HG03135 (cell line): Measurements from ENCODE around the gene HIF3A.
"Not testable (repeated sequence)": the region's sequence is repeated elsewhere in the genome, so short reads cannot be mapped to it uniquely, and the experiment has no call there.

Source experiments
- ATAC-seq: cut with Tn5 transposase; IDR thresholded peaks from one replicate; pipeline ENCODE4 v1.9.1; 2021; ENCODE audit warnings: mild to moderate bottlenecking, moderate library complexity; ENCODE audit not compliant: unreplicated experiment

HIF3A gene

GRCh38 chr19:46355234-46356148 lies 58.6 kb downstream of the HIF3A start:
- ATAC-seq = no peak

- no peak for ATAC-seq
Observed at GRCh38 chr19:46356149-46357055, 59.6 kb downstream of the HIF3A start.

GRCh38 chr19:46357846-46358583 lies 61.2 kb downstream of the HIF3A start:
- ATAC-seq = no peak

GRCh38 chr19:46361915-46362314 lies 65.1 kb downstream of the HIF3A start:
- ATAC-seq = no peak

- no peak for ATAC-seq
Observed at GRCh38 chr19:46364359-46364758, 67.5 kb downstream of the HIF3A start.

GRCh38 chr19:46365561-46365960 lies 68.7 kb downstream of the HIF3A start:
- ATAC-seq = no peak

- ATAC-seq = no peak
Observed at GRCh38 chr19:46366620-46367292, 69.9 kb downstream of the HIF3A start.

GRCh38 chr19:46367426-46367825 lies 70.6 kb downstream of the HIF3A start:
- ATAC-seq = no peak

GRCh38 chr19:46368116-46368515 lies 71.3 kb downstream of the HIF3A start:
- ATAC-seq = no peak

GRCh38 chr19:46369817-46370216 lies 73.0 kb downstream of the HIF3A start:
- no peak for ATAC-seq

GRCh38 chr19:46371371-46371901 lies 74.6 kb downstream of the HIF3A start:
- no peak for ATAC-seq

GRCh38 chr19:46372901-46373490 lies 76.2 kb downstream of the HIF3A start:
- ATAC-seq = no peak

- ATAC-seq = no peak
Observed at GRCh38 chr19:46373491-46374359, 76.9 kb downstream of the HIF3A start.

GRCh38 chr19:46374536-46375475 lies 78.0 kb downstream of the HIF3A start:
- ATAC-seq = no peak

GRCh38 chr19:46375476-46376067 lies 78.7 kb downstream of the HIF3A start:
- ATAC-seq = not testable (repeated sequence)

GRCh38 chr19:46376241-46377153 lies 79.7 kb downstream of the HIF3A start:
- no peak for ATAC-seq
